ENCODE data around the gene SPC25. TPM values are rescaled to one million over a fixed set of nuclear protein-coding genes. Genes with fewer than 3 reads are reported as not detected.

SPC25 gene
- total RNA-seq, 1 donor from 2014 or later: 60.0 TPM

DNA sequence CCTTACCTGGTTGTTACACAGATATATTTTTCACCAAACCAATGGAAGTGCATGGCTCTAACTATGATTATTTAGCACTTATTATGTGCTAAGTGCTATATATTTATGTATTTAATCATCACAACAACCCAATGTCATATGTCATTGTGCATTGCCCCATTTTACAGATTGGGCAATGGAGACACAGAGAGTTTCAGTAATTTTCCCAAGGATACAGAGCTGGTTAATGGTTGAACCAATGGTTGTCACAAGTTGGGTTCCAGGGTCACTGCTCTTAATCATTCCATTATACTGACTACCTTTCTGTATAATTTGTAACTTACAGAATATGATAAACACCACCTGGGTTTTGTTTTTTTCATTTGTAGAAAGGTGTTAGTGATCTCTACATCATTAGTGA lies 58.6 kb downstream of the SPC25 start:
- Mint-ChIP-seq H3K36me3 (no peaks in the 10 kb centered on the region), H3K4me1 (peaks cover 3% of the 10 kb centered on the region), H3K4me3 (no peak overlapping the region), H3K27me3 (ENCODE audit: insufficient read depth, low read depth) (no peaks in the 10 kb centered on the region), H3K9me3 (no peaks in the 10 kb centered on the region), H3K27ac (no peak overlapping the region)
- DNase-seq (ENCODE audit: low spot score): no peak
- Histone ChIP-seq H3K27me3 (no peaks in the 10 kb centered on the region), H3K4me1 (no peaks in the 10 kb centered on the region), H3F3A (ENCODE audit: low read depth) (no peaks in the 10 kb centered on the region), H3K9me3 (ENCODE audit: low read depth) (no peaks in the 10 kb centered on the region), H3K4me2 (no peak overlapping the region), H3K9ac (no peak overlapping the region), H3K4me3 (no peak overlapping the region), H3K79me2 (ENCODE audit: low read depth) (no peaks in the 10 kb centered on the region), H3K27ac (no peak overlapping the region), H2AFZ (replicated peaks) (no peak overlapping the region), H3K36me3 (no peaks in the 10 kb centered on the region), H4K20me1 (ENCODE audit: low read depth) (no peaks in the 10 kb centered on the region)
- TF ChIP-seq EZH2phosphoT487 (IDR thresholded peaks at IDR 0.05): no peak
- no peak for TF ChIP-seq EZH2 (IDR thresholded peaks at IDR 0.05)
- TF ChIP-seq, protein P1, sequence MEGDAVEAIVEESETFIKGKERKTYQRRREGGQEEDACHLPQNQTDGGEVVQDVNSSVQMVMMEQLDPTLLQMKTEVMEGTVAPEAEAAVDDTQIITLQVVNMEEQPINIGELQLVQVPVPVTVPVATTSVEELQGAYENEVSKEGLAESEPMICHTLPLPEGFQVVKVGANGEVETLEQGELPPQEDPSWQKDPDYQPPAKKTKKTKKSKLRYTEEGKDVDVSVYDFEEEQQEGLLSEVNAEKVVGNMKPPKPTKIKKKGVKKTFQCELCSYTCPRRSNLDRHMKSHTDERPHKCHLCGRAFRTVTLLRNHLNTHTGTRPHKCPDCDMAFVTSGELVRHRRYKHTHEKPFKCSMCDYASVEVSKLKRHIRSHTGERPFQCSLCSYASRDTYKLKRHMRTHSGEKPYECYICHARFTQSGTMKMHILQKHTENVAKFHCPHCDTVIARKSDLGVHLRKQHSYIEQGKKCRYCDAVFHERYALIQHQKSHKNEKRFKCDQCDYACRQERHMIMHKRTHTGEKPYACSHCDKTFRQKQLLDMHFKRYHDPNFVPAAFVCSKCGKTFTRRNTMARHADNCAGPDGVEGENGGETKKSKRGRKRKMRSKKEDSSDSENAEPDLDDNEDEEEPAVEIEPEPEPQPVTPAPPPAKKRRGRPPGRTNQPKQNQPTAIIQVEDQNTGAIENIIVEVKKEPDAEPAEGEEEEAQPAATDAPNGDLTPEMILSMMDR (IDR thresholded peaks at IDR 0.05): no peak

GRCh38 chr2:168830958-168831357 lies 59.3 kb downstream of the SPC25 start:
- H3K4me3 Mint-ChIP-seq: no peak overlapping the region
- H3K4me1 Mint-ChIP-seq: peaks cover 3% of the 10 kb centered on the region
- no peak for DNase-seq (ENCODE audit: low spot score)
- H3K9me3 ChIP-seq (ENCODE audit: low read depth): no peaks in the 10 kb centered on the region
- no peaks in the 10 kb centered on the region for H3K36me3 Mint-ChIP-seq
- no peak overlapping the region for H3K9ac ChIP-seq
- H3K4me3 ChIP-seq: no peak overlapping the region
- H4K20me1 ChIP-seq (ENCODE audit: low read depth): no peaks in the 10 kb centered on the region
- no peaks in the 10 kb centered on the region for H3K27me3 Mint-ChIP-seq (ENCODE audit: insufficient read depth, low read depth)
- no peak overlapping the region for H3K27ac ChIP-seq
- no peaks in the 10 kb centered on the region for H3K27me3 ChIP-seq
- no peaks in the 10 kb centered on the region for H3F3A ChIP-seq (ENCODE audit: low read depth)
- TF ChIP-seq EZH2phosphoT487 (IDR thresholded peaks at IDR 0.05) (no peak), EZH2 (IDR thresholded peaks at IDR 0.05) (no peak)
- TF ChIP-seq, protein P1 (IDR thresholded peaks at IDR 0.05): no peak
- H3K4me1 ChIP-seq: no peaks in the 10 kb centered on the region
- no peaks in the 10 kb centered on the region for H3K36me3 ChIP-seq
- H3K79me2 ChIP-seq (ENCODE audit: low read depth): no peaks in the 10 kb centered on the region
- no peak overlapping the region for H3K4me2 ChIP-seq
- no peak overlapping the region for H3K27ac Mint-ChIP-seq
- no peak overlapping the region for H2AFZ ChIP-seq (replicated peaks)
- H3K9me3 Mint-ChIP-seq: no peaks in the 10 kb centered on the region

GRCh38 chr2:168825126-168825525 lies 65.1 kb downstream of the SPC25 start:
- no peak overlapping the region for H3K4me3 ChIP-seq
- TF ChIP-seq, protein P1 (IDR thresholded peaks at IDR 0.05): no peak
- TF ChIP-seq EZH2phosphoT487 (IDR thresholded peaks at IDR 0.05): no peak
- TF ChIP-seq EZH2 (IDR thresholded peaks at IDR 0.05): no peak
- H3K27ac Mint-ChIP-seq: no peak overlapping the region
- H3K9me3 Mint-ChIP-seq: no peaks in the 10 kb centered on the region
- H3K79me2 ChIP-seq (ENCODE audit: low read depth): no peaks in the 10 kb centered on the region
- peaks cover 3% of the 10 kb centered on the region for H3K4me1 Mint-ChIP-seq
- no peaks in the 10 kb centered on the region for H3K27me3 Mint-ChIP-seq (ENCODE audit: insufficient read depth, low read depth)
- H3K27ac ChIP-seq: no peak overlapping the region
- H3K4me1 ChIP-seq: no peaks in the 10 kb centered on the region
- H3K36me3 Mint-ChIP-seq: no peaks in the 10 kb centered on the region
- H3K9me3 ChIP-seq (ENCODE audit: low read depth): no peaks in the 10 kb centered on the region
- no peaks in the 10 kb centered on the region for H4K20me1 ChIP-seq (ENCODE audit: low read depth)
- H3K4me3 Mint-ChIP-seq: no peak overlapping the region
- DNase-seq (ENCODE audit: low spot score): no peak
- H3K27me3 ChIP-seq: no peaks in the 10 kb centered on the region
- H3K9ac ChIP-seq: no peak overlapping the region
- no peaks in the 10 kb centered on the region for H3K36me3 ChIP-seq
- no peak overlapping the region for H2AFZ ChIP-seq (replicated peaks)
- H3F3A ChIP-seq (ENCODE audit: low read depth): no peaks in the 10 kb centered on the region
- H3K4me2 ChIP-seq: no peak overlapping the region
